NCI-H748 (cell line): ENCODE results near the gene TPPP2.
"Not testable (repeated sequence)": the region's sequence is repeated elsewhere in the genome, so short reads cannot be mapped to it uniquely, and the experiment has no call there.

Source experiments
- DNase-seq: peaks from one replicate; lab custom pipeline; 2025; ENCODE audit not compliant: unreplicated experiment; lab: John Stamatoyannopoulos, UW

The TPPP2 gene

GRCh38 chr14:21029917-21030316 is at the start of gene TPPP2:
TPPP2 (plus strand) TSS chr14:21030217; CDS start chr14:21030582, 365 bp downstream.
- no peak for DNase-seq

DNA sequence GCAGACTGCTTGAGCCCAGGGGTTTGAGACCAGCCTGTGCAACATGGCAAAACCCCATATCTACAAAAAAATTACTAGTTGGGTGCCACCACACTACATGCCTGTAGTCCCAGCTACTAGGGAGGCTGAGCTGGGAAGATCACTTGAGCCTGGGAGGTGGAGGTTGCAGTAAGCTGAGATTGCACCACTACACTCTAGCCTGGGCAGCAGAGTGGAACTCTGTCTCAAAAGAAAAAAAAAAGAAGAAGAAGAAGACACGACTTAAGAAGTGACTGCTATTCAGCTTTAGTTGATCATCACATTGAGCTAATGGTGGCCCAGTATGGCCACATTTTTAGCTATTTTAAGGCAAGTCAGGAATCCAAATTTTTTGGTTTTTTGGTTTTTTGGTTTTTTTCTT is 49.1 kb upstream of the TPPP2 start:
- no peak for DNase-seq

GRCh38 chr14:20982646-20983369 is 47.2 kb upstream of the TPPP2 start:
- no peak for DNase-seq

DNA sequence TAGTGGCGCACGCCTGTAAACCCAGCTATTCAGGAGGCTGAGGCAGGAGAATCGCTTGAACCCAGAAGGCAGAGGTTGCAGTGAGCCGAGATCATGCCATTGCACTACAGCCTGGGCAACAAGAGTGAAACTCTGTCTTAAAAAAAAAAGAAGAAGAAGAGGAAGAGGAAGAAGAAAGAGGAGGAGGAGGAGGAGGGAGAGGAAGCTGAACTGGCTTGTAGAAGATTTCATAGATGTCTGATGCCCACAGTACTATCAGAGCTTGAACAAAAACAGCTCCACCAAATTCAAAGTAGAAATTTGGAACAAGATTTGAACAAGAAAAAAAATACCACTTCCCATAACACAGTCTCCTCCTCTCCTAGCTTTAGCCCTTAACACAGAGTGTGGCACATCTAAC is 44.4 kb upstream of the TPPP2 start:
- not testable (repeated sequence) for DNase-seq

GRCh38 chr14:20986811-20987210 is 43.2 kb upstream of the TPPP2 start:
- no peak for DNase-seq

- DNase-seq = no peak
These were observed 41.1 kb upstream of the TPPP2 start for GRCh38 chr14:20988717-20989470.

- DNase-seq = no peak
These were observed 40.6 kb upstream of the TPPP2 start for GRCh38 chr14:20989471-20989786.

- DNase-seq = peak; percentile 97
These were observed 40.0 kb upstream of the TPPP2 start, which contains the start of gene METTL17 for GRCh38 chr14:20989787-20990600. METTL17 (plus strand) TSS chr14:20989980; CDS start chr14:20990003, 23 bp downstream.

DNA sequence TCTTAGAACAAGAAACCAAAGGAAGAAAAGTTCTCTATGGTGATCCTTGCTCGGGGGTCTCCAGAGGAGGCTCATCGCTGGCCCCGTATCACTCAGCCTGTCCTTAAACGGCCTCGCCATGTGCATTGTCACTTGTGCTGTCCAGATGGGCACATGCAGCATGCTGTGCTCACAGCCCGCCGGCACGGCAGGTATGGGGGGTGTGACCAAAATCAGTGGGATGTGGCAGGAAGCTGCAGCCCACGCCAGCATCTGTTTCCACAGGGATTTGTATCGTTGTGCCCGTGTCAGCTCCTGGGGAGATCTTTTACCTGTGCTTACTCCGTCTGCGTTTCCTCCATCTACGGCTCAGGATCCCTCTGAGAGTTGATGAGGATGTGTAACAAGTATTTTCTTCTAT is 33.5 kb upstream of the TPPP2 start:
- no peak for DNase-seq

- DNase-seq = no peak
These were observed 32.9 kb upstream of the TPPP2 start for GRCh38 chr14:20997115-20997514.

DNA sequence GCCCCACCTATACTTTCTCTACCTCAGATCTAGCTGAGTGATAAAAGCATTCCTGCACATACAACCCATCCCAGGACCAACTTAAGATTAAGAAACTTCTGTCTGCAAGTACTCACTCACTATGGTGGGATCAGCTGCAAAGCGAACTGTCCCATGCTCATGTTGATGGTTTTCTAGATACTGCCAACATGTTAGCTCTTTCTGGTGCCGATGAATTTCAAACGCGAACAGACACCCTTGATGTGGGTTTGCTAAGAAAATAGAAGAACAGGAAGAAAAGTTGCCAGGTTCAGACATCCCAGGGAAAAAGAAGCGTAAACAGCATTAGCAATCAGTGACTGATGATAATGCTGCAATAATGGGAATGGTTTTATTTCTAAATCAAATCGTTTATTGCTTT is 32.5 kb upstream of the TPPP2 start:
- no peak for DNase-seq

GRCh38 chr14:20998139-20998538 is 31.9 kb upstream of the TPPP2 start:
- no peak for DNase-seq

DNA sequence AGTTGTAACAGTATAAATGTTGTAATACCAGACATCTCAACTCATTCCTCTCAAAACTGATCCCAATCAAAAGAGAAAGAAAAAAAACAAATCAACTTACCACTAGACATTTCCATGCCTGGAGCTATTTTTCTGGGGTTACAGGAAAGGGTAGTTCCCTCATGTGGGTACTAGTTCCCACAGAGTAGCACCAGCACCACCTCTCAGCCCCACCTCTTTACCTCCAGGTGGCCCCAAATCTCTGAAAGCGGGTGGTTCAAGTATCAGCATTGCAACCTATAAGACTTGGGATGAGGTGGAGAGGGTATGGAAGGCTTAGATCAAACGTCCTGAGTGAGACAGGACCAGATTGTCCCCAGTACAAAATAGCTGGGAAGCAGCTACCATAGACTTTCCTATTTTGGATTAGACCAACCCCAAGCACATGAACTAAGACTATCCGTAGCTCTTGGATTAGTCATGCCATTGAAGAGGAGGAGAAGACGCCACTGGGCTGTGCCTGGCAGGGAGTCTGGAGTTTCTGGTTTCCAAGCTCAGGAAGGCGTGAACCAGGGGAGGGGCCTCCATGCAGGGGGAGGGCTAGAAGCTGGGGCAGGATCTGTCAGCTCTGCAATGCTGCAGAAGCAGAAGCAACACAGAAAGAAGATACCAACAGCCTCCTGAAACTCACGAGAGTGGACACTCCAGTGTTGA is 31.2 kb upstream of the TPPP2 start, which contains the start of gene SLC39A2:
Gene SLC39A2 (plus strand): TSS at position 620 of the 693 bp plus-strand sequence. CDS start 154 bp downstream, outside the sequence.
- no peak for DNase-seq

DNA sequence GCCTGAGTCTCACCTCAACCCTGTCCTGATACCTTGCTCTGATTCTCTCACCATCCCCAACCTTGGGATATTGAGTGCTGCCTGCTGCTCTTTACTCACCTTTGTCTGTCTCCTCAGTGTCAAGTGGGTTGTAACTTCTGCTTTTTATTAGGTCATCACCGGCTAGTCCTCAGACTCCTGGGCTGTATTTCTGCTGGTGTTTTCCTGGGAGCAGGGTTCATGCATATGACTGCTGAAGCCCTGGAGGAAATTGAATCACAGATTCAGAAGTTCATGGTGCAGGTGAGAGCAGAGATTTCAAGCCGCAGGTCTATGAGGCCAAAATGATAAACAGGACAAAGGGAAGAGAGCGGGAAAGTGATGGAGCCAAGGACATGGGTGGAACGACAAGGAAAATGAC is 30.4 kb upstream of the TPPP2 start:
- DNase-seq = no peak

DNA sequence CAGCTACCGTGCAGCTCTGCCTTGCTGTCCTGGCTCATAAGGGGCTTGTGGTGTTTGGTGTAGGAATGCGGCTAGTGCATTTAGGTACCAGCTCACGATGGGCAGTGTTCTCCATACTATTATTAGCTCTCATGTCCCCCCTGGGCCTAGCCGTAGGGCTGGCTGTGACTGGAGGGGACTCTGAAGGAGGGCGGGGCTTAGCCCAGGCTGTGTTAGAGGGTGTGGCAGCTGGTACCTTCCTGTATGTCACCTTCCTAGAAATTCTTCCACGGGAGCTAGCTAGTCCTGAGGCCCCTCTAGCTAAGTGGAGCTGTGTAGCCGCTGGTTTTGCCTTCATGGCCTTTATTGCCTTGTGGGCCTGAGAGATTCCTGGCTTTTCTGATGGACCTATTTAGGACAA is 28.8 kb upstream of the TPPP2 start:
- no peak for DNase-seq

- DNase-seq = no peak
These were observed 26.1 kb upstream of the TPPP2 start for GRCh38 chr14:21003788-21004346.

- DNase-seq = not testable (repeated sequence)
These were observed 20.3 kb upstream of the TPPP2 start for GRCh38 chr14:21009721-21010120.

- no peak for DNase-seq
These were observed 18.9 kb upstream of the TPPP2 start for GRCh38 chr14:21011136-21011535.

DNA sequence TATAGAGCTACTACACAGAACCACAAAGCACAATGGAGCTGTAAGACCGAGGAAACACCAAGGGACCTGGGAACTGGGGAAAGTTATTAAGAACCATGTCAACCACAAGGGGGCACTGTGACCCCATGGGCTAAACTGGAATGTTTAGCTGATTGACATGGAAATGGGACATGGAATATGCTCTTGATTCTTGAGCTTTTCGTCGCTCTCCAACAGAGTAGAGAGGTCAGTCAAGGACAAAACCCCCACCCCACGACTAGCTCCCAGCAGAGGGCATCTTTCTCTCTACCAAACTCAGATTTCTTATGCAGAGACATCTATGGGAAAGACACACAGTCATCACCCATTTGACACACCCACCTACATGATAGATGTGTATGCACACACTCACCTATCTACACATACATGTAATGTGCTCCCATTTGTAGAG is 15.2 kb upstream of the TPPP2 start:
- DNase-seq = peak; percentile 80

GRCh38 chr14:21015312-21015711 is 14.7 kb upstream of the TPPP2 start:
- DNase-seq = no peak
